Mesenteric fat pad (tissue), 1 donor: ENCODE data around the gene OR11L1. TPM values are rescaled to one million over a fixed set of nuclear protein-coding genes. Genes with fewer than 3 reads are reported as not detected.

Experiments
- DNase-seq: peaks from one replicate; pipeline ENCODE4 v3.0.0-alpha.2; 2020; ENCODE audit warnings: low spot score
- long read RNA-seq: library from polyadenylated mRNA; unstranded; transcript quantifications from one replicate; pipeline ENCODE4 v2.0.0, GENCODE V29; 2020
- total RNA-seq: library from RNA; stranded (reverse); fragmentation: NEBNext Ultra II Directional; extraction: Animal tissue kit (Norgen Biotek cat#: 25700); gene quantifications from one replicate; pipeline ENCODE4 v1.2.1, GENCODE V29; 2021
- donor health status: DM: yes; HTN: yes; CAD: no.

OR11L1 gene
- total RNA-seq: not detected
- long read RNA-seq: 0 reads

- no peak for DNase-seq
These were observed at the start of gene OR11L1 for GRCh38 chr1:247841796-247842195. Gene OR11L1 (minus strand): TSS chr1:247841896. CDS start chr1:247841896, 0 bp downstream.

DNA sequence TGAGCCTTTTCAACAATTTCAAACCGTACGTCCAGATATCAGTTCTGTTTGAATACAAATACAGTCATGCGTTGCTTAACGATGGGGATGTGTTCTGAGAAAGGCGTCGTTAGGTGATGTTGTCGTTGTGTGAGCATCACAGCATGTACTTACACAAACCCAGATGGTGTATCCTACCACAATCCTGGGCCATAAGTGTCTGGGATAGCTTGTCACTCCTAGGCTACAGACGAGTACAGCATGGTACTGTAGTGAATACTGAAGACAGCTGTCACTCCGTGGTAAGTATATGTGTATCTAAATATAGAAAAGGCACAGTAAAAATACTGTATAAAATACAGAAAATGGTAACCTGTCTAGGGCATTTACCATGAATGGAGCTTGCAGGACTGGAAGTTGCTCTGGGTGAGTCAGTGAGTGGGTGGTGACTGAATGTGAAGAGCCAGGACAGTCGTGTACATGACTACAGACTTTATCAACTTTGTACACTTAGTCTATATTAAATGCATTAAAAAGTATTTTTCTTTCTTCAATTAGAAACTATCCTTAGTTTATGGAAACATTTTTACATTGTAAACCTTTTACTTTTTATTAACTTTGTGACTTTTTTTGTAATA is 43.2 kb upstream of the OR11L1 start:
- DNase-seq: no peak

DNA sequence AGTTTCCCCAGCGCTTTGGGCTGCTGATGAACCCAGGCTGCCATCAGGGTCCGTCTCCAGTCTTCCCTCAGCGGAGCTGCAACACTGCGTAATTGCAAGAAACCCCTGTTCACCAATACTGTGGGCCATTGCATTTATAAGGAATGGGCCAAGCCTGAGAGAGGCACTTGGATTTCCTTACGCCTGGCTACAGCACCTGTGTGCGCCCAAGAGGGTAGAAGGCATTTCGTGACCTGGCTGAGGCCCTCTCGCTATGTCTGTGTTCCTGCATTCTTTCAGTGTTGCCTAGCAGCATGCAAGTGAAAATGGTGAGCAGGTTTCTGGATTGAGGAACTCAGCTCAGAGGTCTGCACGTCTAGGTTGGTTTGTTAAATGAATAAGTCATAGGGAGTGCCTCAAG is 41.6 kb upstream of the OR11L1 start:
- DNase-seq: no peak

- DNase-seq: no peak
These were observed 23.7 kb upstream of the OR11L1 start for GRCh38 chr1:247865416-247865815.

DNA sequence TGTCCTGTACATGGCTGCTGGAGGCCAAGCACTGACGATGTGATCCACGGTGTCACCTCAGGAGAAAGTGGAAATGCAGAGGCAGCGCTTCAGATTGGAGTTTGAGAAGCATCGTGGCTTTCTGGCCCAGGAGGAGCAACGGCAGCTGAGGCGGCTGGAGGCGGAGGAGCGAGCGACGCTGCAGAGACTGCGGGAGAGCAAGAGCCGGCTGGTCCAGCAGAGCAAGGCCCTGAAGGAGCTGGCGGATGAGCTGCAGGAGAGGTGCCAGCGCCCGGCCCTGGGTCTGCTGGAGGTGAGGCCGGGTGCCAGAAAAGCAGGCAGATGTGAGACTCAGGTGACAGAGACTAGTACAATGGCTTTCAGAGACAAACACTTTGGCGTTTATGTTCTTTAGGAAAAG is 22.9 kb upstream of the OR11L1 start:
- DNase-seq: no peak

- DNase-seq: no peak
These were observed 21.1 kb upstream of the OR11L1 start for GRCh38 chr1:247862756-247863155.

GRCh38 chr1:247857985-247858619 is 16.4 kb upstream of the OR11L1 start:
- DNase-seq: no peak

DNA sequence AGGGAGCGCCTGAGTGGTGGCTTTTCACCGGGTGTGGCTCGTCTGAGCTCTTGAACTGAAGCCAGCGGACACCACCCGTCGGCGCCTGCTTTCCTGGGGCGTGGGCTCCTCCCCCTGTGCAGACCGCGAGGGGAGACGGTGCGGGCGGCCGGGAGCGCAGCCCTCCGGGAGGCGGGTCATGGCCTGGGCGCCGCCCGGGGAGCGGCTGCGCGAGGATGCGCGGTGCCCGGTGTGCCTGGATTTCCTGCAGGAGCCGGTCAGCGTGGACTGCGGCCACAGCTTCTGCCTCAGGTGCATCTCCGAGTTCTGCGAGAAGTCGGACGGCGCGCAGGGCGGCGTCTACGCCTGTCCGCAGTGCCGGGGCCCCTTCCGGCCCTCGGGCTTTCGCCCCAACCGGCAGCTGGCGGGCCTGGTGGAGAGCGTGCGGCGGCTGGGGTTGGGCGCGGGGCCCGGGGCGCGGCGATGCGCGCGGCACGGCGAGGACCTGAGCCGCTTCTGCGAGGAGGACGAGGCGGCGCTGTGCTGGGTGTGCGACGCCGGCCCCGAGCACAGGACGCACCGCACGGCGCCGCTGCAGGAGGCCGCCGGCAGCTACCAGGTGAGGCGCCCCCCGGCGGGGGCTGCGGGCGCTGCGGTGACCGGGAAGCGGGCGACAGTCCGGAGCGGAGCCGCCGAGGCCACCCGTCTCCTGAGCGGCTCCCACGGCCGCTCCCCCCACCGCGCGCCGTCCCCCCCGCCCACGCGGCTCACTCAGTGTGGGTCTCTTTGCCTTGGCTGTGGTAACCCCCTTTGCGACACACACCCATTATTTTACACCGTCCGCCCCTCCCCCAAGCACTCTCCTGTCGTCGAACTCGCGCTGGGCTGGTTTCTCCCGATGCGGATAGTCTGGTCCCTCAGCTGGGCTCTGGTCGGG is 15.6 kb upstream of the OR11L1 start, which contains the start of gene TRIM58:
TRIM58 (plus strand) TSS at position 119 of the 916 bp plus-strand sequence; CDS start at position 179, 60 bp downstream.
- no peak for DNase-seq

- no peak for DNase-seq
These were observed 14.2 kb upstream of the OR11L1 start for GRCh38 chr1:247855911-247856310.

GRCh38 chr1:247854899-247855545 is 13.3 kb upstream of the OR11L1 start:
- no peak for DNase-seq

GRCh38 chr1:247849616-247850015 is 7.9 kb upstream of the OR11L1 start:
- DNase-seq: no peak

DNA sequence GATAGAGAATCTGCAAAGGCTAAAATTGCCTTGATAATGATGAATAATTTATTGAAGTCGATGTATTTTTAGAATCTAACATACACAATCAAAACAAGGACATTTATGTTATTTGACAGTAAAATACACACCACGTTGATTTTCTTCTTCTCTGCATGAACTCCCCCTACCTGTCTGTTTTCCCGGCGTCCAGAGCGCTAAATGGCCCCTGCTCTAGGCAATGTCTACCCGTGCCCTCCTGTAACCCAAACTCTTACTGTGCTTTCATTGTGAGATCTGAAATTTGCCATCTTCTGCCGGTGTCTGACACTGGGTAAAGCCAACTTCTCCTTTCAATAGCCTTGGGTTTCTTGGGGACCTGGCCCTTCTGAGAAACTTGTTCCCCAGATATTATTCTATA is 6.7 kb upstream of the OR11L1 start:
- no peak for DNase-seq

DNA sequence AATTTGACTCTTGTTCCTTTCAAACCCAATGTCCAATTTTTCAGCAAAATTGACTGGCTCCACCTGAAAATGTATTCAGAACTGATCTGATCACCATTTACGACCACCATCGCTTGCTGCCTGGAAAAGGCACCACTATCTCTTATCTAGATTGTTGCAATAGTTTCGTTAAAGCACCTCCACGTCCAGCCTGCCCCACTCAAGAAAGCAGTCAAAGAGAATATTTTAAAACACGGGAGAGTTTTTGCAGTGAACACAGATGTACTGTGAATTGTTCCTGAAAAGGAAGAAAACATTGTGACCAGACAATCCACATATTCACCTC is 4.0 kb upstream of the OR11L1 start:
- no peak for DNase-seq

DNA sequence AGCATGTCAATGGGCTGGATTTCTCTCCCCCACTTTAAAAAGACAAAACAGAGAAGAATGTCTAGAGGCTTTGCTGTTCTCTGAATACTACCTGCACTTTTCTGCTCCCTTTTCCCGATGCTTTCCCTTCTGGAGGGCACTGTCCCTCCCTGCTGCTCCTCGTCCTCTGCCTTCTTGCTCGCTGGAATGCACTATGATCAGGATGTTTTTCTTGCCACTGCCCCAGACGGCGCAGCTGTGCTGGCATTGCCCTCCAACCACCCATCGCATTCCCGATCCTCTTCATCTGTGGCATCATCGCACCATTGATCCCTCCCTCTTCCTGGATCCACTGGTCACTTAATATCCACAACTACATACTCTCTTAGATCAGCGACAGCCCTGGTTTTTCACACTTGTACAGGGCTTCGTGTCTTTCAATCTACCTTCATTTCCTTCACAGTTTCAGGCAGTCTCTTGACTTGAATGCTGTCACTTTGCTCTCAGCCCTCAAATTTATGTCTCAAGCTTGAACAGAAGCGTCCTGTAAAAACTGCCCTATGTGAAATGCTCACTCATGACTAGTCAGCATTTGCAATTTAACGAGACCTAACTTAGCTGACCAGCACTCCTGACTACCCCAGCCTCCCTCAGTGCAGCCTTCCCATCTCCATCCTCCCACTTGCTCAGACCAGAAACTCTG is 3.5 kb upstream of the OR11L1 start:
- DNase-seq: no peak

DNA sequence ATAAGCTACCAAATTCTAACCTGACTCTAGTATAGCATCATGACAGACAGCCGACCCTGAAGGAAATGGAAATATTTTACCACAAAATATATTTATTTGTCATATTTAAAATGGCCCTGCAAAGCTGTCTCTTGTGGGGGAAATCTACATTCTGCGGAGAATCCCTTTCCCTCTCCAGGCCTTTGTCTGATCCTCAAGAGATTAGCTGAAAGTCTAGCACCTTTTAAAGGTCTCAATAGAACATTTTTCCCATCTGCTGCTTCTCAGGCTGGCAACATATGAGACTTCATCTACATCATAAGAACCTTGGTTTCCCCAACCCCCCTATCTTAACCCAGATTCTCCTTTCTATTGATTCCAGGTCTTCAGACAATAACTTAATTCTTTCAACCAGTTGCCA is 1.7 kb upstream of the OR11L1 start:
- no peak for DNase-seq

GRCh38 chr1:247840818-247841217 is 878 bp downstream of the OR11L1 start:
- no peak for DNase-seq

- DNase-seq: no peak
These were observed 8.1 kb downstream of the OR11L1 start for GRCh38 chr1:247833601-247834000.

GRCh38 chr1:247829656-247830055 is 12.0 kb downstream of the OR11L1 start:
- no peak for DNase-seq

DNA sequence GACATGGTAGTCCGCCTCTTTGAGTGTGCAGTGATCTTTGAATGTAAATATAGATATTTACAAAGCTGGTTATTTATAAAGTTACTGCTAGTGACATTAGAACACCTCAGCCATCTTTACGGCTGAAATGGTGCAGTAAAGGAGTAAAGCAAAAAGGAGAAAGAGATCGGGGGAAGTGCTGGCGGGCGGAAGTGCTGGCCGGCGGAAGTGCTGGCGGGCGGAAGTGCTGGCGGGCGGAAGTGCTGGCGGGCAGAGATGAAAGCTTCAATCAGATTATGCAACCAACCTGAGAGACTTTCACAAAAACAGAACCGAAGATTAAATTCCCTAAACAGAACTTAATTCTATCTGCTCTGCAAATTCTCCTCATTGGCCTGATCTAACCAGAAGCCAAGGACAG is 16.3 kb downstream of the OR11L1 start:
- no peak for DNase-seq

GRCh38 chr1:247824023-247824422 is 17.7 kb downstream of the OR11L1 start, which contains the start of gene OR14A16:
Gene OR14A16 (minus strand): TSS chr1:247824119. CDS start chr1:247815729, 8,390 bp downstream.
- DNase-seq: no peak

- no peak for DNase-seq
These were observed 19.6 kb downstream of the OR11L1 start for GRCh38 chr1:247822060-247822459.
